Measurements from ENCODE around the gene SBF2.

DNA sequence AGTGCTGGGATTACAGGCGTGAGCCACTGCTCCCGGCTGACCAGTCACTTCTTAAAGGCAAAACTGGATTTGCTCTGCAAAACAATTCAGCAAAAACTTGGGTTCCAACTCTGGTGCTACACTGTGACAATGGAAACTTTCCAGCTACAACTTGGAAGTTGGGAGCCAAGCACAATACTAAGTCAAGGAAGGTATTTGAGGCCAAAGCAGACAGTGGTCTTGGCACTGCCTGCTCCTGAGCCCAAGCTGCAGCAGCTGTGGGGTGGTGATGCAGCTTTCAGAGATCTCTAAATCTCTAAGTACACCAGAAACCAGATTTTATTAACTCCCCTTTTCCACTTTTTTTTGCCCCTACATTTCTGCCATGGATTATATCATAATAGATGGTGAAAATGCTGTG is 28.4 kb upstream of the SBF2 start:
- TF ChIP-seq, protein P1, sequence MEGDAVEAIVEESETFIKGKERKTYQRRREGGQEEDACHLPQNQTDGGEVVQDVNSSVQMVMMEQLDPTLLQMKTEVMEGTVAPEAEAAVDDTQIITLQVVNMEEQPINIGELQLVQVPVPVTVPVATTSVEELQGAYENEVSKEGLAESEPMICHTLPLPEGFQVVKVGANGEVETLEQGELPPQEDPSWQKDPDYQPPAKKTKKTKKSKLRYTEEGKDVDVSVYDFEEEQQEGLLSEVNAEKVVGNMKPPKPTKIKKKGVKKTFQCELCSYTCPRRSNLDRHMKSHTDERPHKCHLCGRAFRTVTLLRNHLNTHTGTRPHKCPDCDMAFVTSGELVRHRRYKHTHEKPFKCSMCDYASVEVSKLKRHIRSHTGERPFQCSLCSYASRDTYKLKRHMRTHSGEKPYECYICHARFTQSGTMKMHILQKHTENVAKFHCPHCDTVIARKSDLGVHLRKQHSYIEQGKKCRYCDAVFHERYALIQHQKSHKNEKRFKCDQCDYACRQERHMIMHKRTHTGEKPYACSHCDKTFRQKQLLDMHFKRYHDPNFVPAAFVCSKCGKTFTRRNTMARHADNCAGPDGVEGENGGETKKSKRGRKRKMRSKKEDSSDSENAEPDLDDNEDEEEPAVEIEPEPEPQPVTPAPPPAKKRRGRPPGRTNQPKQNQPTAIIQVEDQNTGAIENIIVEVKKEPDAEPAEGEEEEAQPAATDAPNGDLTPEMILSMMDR (IDR thresholded peaks at IDR 0.05; ENCODE audit: borderline replicate concordance, extremely low read depth, low read length, poor library complexity, severe bottlenecking) = no peak
- no peak for TF ChIP-seq EZH2 (IDR thresholded peaks at IDR 0.05; ENCODE audit: borderline replicate concordance, low read depth, low read length, severe bottlenecking)
